ENCODE results near the gene NDRG2. TPM values are rescaled to one million over a fixed set of nuclear protein-coding genes. Genes with fewer than 3 reads are reported as not detected.
A peak's percentile ranks its signal among the peaks of the same experiment; 100 is the strongest.

NDRG2 gene
- total RNA-seq, 4 donors from 2014 or later = 152 to 212 (median 183) TPM

DNA sequence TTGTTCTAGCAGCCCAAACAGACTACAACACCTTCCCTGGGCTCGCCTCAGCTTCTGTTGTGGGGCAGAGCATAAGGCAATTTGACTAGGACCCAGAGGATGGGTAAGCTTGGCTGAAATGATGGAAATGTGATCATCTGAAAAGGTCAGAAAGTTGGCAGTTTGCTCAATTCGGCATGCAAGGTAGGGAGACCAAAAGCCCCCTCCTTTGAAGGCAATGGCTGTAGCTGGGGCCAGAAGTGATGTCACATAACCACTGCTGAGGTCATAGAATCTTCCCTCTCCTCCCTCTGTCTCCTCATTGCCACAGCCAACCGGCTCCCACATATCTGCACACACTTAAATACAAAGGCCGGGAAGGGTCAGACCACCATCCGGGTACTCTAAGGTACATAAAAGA, 5.1 kb upstream of the NDRG2 start, which contains the start of gene TPPP2:
Gene TPPP2, plus strand, starts transcription at position 301 of the 400 bp plus-strand sequence. CDS start 365 bp downstream, outside the sequence.
- Histone ChIP-seq H3K27me3 (no peaks in the 10 kb centered on the region), H3K4me3 (replicated peaks in 1 of 3) (no peak within 1 kb of the TSS), H3K36me3 (no peaks in the 10 kb centered on the region), H3K27ac (no peak within 1 kb of the TSS), H3K4me1 (peaks cover 0 to 11% of the 10 kb centered on the region in 2 donors), H3K9me3 (no peaks in the 10 kb centered on the region)
- DNase-seq = no peak
- TF ChIP-seq, protein P1, sequence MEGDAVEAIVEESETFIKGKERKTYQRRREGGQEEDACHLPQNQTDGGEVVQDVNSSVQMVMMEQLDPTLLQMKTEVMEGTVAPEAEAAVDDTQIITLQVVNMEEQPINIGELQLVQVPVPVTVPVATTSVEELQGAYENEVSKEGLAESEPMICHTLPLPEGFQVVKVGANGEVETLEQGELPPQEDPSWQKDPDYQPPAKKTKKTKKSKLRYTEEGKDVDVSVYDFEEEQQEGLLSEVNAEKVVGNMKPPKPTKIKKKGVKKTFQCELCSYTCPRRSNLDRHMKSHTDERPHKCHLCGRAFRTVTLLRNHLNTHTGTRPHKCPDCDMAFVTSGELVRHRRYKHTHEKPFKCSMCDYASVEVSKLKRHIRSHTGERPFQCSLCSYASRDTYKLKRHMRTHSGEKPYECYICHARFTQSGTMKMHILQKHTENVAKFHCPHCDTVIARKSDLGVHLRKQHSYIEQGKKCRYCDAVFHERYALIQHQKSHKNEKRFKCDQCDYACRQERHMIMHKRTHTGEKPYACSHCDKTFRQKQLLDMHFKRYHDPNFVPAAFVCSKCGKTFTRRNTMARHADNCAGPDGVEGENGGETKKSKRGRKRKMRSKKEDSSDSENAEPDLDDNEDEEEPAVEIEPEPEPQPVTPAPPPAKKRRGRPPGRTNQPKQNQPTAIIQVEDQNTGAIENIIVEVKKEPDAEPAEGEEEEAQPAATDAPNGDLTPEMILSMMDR (IDR thresholded peaks at IDR 0.05) = no peak
- TF ChIP-seq POLR2A (IDR thresholded peaks at IDR 0.05) = no peak
- intact Hi-C loops (cut with DNase I) = no loop called here
- WGBS, 2 donors = 93 to 96% methylated on average over 5 of the region's 5 CpGs

DNA sequence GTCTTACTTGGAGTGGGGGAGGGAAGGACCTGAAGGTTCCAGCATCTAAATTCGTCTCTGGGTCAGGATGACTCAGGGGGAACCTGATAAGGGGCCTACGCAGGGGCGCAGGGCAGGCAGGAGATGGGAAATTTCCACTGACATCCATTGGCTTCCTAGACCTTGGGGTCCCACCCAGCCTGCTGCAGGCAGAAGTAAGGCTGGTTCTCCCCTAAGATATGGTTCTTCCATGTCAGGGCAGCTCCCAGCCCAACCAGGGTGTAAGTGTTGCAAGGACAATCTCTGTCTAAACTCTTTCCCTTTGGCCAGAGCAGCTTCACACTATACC, 2.1 kb upstream of the NDRG2 start:
- H3K4me1 ChIP-seq = peaks cover 8 to 23% of the 10 kb centered on the region in 2 donors

DNA sequence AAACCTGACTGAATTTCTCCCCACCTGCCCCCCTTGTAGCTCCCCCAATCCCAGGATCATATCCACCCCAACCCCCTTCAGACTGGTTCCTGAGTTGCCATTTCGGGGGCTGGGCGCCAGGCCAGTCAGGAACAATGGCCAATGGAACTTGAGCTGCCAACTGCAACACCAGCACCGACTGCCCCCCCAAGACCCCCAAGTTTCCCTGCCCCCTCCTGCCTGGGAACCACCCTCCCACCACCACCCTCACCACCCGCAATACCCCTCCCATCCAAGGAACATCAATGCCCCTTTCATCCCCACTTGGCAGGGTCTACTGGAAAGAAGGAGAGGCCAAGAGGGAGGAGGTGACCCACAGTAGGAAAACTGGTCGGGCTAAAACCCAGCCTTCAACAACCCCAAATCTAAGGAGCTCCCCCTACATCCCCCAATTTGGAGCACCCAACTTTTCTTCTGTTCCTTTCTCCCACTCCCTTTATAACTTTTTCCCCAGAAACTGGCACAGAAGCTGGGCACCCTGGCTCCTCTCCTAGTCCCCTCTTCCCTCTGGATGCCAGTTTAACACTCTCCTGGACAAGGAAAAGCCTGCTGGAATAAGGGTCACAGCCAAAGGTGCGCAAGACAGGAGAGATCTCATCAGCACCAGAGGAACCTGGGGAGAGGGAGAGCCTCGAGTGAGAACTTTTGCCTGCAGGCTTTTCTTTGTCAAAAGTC, 1.6 kb upstream of the NDRG2 start:
- no peaks in the 10 kb centered on the region for H3K27me3 ChIP-seq
- 69 to 74% methylated on average over 7 of the region's 7 CpGs for WGBS, 2 donors
- H3K9me3 ChIP-seq = no peaks in the 10 kb centered on the region
- peak overlapping the region; percentile 52 to 94 (median 82) for H3K27ac ChIP-seq
- no peak overlapping the region for H3K4me3 ChIP-seq (replicated peaks in 1 of 3)
- intact Hi-C loops (cut with DNase I) = no loop called here
- DNase-seq = no peak
- H3K36me3 ChIP-seq = no peaks in the 10 kb centered on the region
- peaks cover 8 to 23% of the 10 kb centered on the region in 2 donors for H3K4me1 ChIP-seq
- TF ChIP-seq, protein P1 (IDR thresholded peaks at IDR 0.05) = no peak
- TF ChIP-seq POLR2A (IDR thresholded peaks at IDR 0.05) = no peak

More for the DNA sequence above, 2.1 kb upstream of the NDRG2 start:
- no peaks in the 10 kb centered on the region for H3K36me3 ChIP-seq
- TF ChIP-seq, protein P1 (IDR thresholded peaks at IDR 0.05) = no peak
- TF ChIP-seq POLR2A (IDR thresholded peaks at IDR 0.05) = no peak
- peak overlapping the region in 2 of 3 donors; percentile 82 to 94 for H3K27ac ChIP-seq
- DNase-seq = no peak
- no peaks in the 10 kb centered on the region for H3K27me3 ChIP-seq
- no peak overlapping the region for H3K4me3 ChIP-seq (replicated peaks in 1 of 3)
- WGBS, 2 donors = 51 to 80% methylated on average over 3 of the region's 3 CpGs
- no peaks in the 10 kb centered on the region for H3K9me3 ChIP-seq
- intact Hi-C loops (cut with DNase I) = no loop called here

DNA sequence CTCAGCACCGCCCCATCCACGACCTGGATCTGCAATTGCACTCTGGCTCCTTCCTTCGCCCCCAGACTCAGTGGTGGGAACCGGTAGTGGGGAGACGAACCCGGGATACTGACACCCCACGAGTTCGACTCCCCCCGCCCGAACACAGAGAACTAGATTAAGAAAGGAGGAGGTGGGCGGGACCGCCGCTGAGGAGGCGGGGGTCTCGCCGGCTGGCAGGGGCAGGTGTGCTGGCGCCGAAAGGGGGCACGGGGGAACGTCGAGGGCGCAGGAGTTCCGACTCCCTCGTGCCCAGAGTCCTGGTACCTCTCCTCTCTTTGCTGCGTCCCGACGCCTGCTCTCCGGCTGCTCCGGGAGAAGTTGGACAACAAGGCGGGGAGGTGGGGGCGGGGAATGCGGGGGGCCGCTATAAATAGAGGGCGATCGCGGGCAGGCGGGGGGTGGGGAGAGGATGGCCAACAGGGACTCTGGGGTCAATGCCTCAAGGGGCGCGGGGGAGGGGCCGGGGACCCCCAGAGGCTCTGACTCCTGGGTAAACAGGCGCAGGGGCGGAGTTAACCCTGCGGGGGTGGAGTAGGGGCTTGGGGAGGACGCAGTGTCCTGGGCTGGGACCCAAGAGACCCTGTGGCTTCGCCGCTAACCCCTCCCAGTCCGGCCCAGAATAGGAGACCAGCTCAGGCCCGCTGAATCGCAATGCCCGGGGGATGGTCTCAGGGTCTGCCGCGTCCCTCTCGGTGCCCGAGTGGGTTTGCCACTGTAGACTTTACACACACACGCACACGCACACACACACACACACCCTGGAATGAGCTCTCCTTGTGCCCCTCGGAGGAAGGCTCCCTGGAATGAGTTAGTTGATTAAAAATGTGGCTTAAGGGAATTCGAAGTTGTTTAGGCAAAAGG, 761 bp upstream of the NDRG2 start:
- peak overlapping the region; percentile 82 to 94 (median 86) for H3K27ac ChIP-seq
- H3K4me3 ChIP-seq (replicated peaks in 1 of 3) = peak overlapping the region; percentile 19 to 94 (median 93)
- DNase-seq = peak; percentile 43 to 56
- H3K36me3 ChIP-seq = no peaks in the 10 kb centered on the region
- no peaks in the 10 kb centered on the region for H3K27me3 ChIP-seq
- peaks cover 8 to 23% of the 10 kb centered on the region in 2 donors for H3K4me1 ChIP-seq
- intact Hi-C loops (cut with DNase I) = no loop called here
- TF ChIP-seq, protein P1 (IDR thresholded peaks at IDR 0.05) = no peak
- no peak for TF ChIP-seq POLR2A (IDR thresholded peaks at IDR 0.05)
- WGBS, 2 donors = 14 to 26% methylated on average over 9 of the region's 58 CpGs
- H3K9me3 ChIP-seq = no peaks in the 10 kb centered on the region

Measured in thyroid gland (tissue), 4 donors.